HepG2 (cell line): ENCODE data around the gene GALR3. TPM values are rescaled to one million over a fixed set of nuclear protein-coding genes. Genes with fewer than 3 reads are reported as not detected.

ENCODE experiments used
- HDAC1 ChIP-seq: sonication (generic); formaldehyde crosslinking; IDR thresholded peaks from 2 replicates; pipeline ENCODE4 v1.5.1; 2020; ENCODE audit warnings: mild to moderate bottlenecking, missing genetic modification reagents
- KDM3A ChIP-seq: IDR thresholded peaks from 2 replicates; pipeline ENCODE4 v1.6.1; 2018; ENCODE audit warnings: low read depth, missing compliant biosample characterization
- MIER2 ChIP-seq: IDR thresholded peaks from 2 replicates; pipeline ENCODE4 v1.6.1; 2016; ENCODE audit warnings: missing biosample characterization, missing genetic modification reagents
- NCOA1 ChIP-seq: sonication (generic); formaldehyde crosslinking; IDR thresholded peaks from 2 replicates; pipeline ENCODE4 v1.9.0; 2021; ENCODE audit warnings: missing genetic modification reagents
- NONO ChIP-seq, 2 experiments: fragments of 450-650 bp in 1 of 2; sonication (generic) in 1 of 2; formaldehyde crosslinking in 1 of 2; IDR thresholded peaks in 1 of 2; conservative IDR thresholded peaks in 1 of 2; 2 replicates each; pipeline versions ENCODE4 v1.6.1 to v1.8.0; 2017 to 2022; ENCODE audit warnings: mild to moderate bottlenecking in 1 of 2, missing genetic modification reagents in 1 of 2, moderate library complexity in 1 of 2
- PATZ1 ChIP-seq: sonication (generic); formaldehyde crosslinking; IDR thresholded peaks from 2 replicates; pipeline ENCODE4 v1.4.0; 2020; ENCODE audit warnings: missing genetic modification reagents
- PAXIP1 ChIP-seq: sonication (generic); formaldehyde crosslinking; conservative IDR thresholded peaks from 2 replicates; pipeline ENCODE4 v1.4.0; 2020; ENCODE audit warnings: mild to moderate bottlenecking, missing genetic modification reagents, moderate library complexity
- PRDM15 ChIP-seq: sonication (generic); formaldehyde crosslinking; IDR thresholded peaks from 2 replicates; pipeline ENCODE4 v1.4.0; 2020; ENCODE audit warnings: missing genetic modification reagents
- PTBP1 ChIP-seq: fragments of 200-400 bp; formaldehyde crosslinking; IDR thresholded peaks from 2 replicates; pipeline ENCODE4 v1.6.1; 2018; ENCODE audit warnings: low read length, low read depth; ENCODE audit not compliant: poor library complexity, severe bottlenecking
- RFXAP ChIP-seq: sonication (generic); formaldehyde crosslinking; IDR thresholded peaks from 2 replicates; pipeline ENCODE4 v1.4.0; 2020; ENCODE audit warnings: missing genetic modification reagents, borderline replicate concordance
- SIX1 ChIP-seq: sonication (generic); formaldehyde crosslinking; IDR thresholded peaks from 2 replicates; pipeline ENCODE4 v1.4.0; 2020; ENCODE audit warnings: missing genetic modification reagents, borderline replicate concordance
- YEATS4 ChIP-seq: sonication (generic); formaldehyde crosslinking; IDR thresholded peaks from 2 replicates; pipeline ENCODE4 v1.4.0; 2020; ENCODE audit warnings: missing genetic modification reagents, borderline replicate concordance
- ZMYM3 ChIP-seq: sonication (generic); formaldehyde crosslinking; IDR thresholded peaks from 2 replicates; pipeline ENCODE4 v1.5.1; 2020; ENCODE audit warnings: mild to moderate bottlenecking, missing genetic modification reagents
- ZNF256 ChIP-seq: sonication (generic); formaldehyde crosslinking; conservative IDR thresholded peaks from 2 replicates; pipeline ENCODE4 v1.4.0; 2020; ENCODE audit warnings: missing genetic modification reagents
- ZNF263 ChIP-seq: sonication (generic); formaldehyde crosslinking; IDR thresholded peaks from 2 replicates; pipeline ENCODE4 v1.4.0; 2020; ENCODE audit warnings: missing genetic modification reagents
- ZNF292 ChIP-seq: sonication (generic); formaldehyde crosslinking; IDR thresholded peaks from 2 replicates; pipeline ENCODE4 v1.8.1; 2022; ENCODE audit warnings: mild to moderate bottlenecking, low read depth, missing genetic modification reagents, borderline replicate concordance
- ZNF335 ChIP-seq: sonication (generic); formaldehyde crosslinking; IDR thresholded peaks from 2 replicates; pipeline ENCODE4 v1.4.0; 2020; ENCODE audit warnings: missing genetic modification reagents
- ZSCAN31 ChIP-seq: sonication (generic); formaldehyde crosslinking; IDR thresholded peaks from 2 replicates; pipeline ENCODE4 v1.5.0; 2020; ENCODE audit warnings: low read depth, mild to moderate bottlenecking, missing genetic modification reagents
- ZUFSP ChIP-seq: sonication (generic); formaldehyde crosslinking; IDR thresholded peaks from 2 replicates; pipeline ENCODE4 v1.9.0; 2021; ENCODE audit warnings: missing genetic modification reagents, mild to moderate bottlenecking, borderline replicate concordance
- polyA plus RNA-seq, 8 experiments: library from polyadenylated mRNA; depleted of rRNA in 3 of 8; stranded (reverse) in 7 of 8; unstranded in 1 of 8; fragments of >200 nt; fragmentation: Illumina TruSeq in 4 of 8; extraction: Trizol in 4 of 8; gene quantifications; 2 replicates each; pipeline versions ENCODE4 v1.2.1 to v1.2.3, GENCODE V29; 2011 to 2016; ENCODE audit warnings: low read depth in 4 of 8, missing spikeins in 1 of 8, mixed read lengths in 1 of 8; ENCODE audit not compliant: insufficient read depth in 1 of 8
- total RNA-seq, 5 experiments: library from RNA; depleted of rRNA; stranded (reverse); fragments of >200 nt; fragmentation: Illumina TruSeq; extraction: Trizol; gene quantifications; 2 replicates each; pipeline ENCODE4 v1.2.3, GENCODE V29; 2016; ENCODE audit warnings: low read depth in 1 of 5

GALR3 gene
- total and polyA plus RNA-seq, 2 of the 13 experiments (the other 11 are each of a cell fraction or from before 2014, with no cell fraction given) = 0.13 TPM; not detected in 1

GRCh38 chr22:37803195-37803638 lies 20.0 kb upstream of the GALR3 start (continued):
- peak; percentile 72 for TF ChIP-seq PAXIP1 (CRISPR knock-in tag)
- no peak for TF ChIP-seq KDM3A
- TF ChIP-seq ZUFSP (CRISPR knock-in tag) = no peak
- TF ChIP-seq NCOA1 (CRISPR knock-in tag) = no peak
- TF ChIP-seq ZNF256 (CRISPR knock-in tag) = no peak
- no peak for TF ChIP-seq ZNF335 (CRISPR knock-in tag)
- TF ChIP-seq HDAC1 (CRISPR knock-in tag) = 0 out of 2 replicates have a peak, but pooled peaks have one; percentile 57
- TF ChIP-seq ZMYM3 = peak; percentile 9; the same call in 1 of the 2 replicates
- no peak for TF ChIP-seq ZSCAN31
- TF ChIP-seq NONO (IDR thresholded peaks at IDR 0.05) = no peak
- peak; percentile 9; the same call in 1 of the 2 replicates for TF ChIP-seq NONO (CRISPR knock-in tag; conservative IDR thresholded peaks at IDR 0.05)
- no peak for TF ChIP-seq PTBP1
- TF ChIP-seq PRDM15 (CRISPR knock-in tag) = no peak
- TF ChIP-seq ZNF292 (CRISPR knock-in tag) = no peak
- no peak for TF ChIP-seq YEATS4 (CRISPR knock-in tag)
- TF ChIP-seq SIX1 (CRISPR knock-in tag) = no peak
- TF ChIP-seq PATZ1 (CRISPR knock-in tag) = peak; percentile 64; the same call in 1 of the 2 replicates
- TF ChIP-seq MIER2 (CRISPR knock-in tag) = no peak
- TF ChIP-seq RFXAP (CRISPR knock-in tag) = 0 out of 2 replicates have a peak, but pooled peaks have one; percentile 5
- no peak; the same call in 1 of the 2 replicates for TF ChIP-seq ZNF263
